Measurements from ENCODE around the gene ARHGEF3.

DNA sequence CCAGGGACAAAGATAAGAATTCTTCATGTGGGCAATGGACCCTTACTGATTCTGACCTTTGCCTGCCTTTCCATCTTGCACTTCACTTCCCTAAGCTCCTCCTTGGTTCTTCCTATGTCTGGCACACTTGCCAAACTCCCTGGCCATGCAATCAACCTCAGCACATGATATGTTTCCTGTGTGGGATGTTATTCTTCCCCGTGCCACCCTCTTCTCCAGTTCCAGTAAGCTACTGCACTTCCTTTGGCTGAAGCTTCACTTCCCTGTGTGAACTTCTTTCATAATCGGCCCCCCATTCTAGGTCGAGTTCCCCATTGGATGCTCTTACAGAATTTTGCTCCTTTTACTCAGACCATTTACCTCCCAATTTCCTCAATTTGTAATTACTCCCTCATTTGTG, 108.0 kb downstream of the ARHGEF3 start:
- TF ChIP-seq POLR2A (IDR thresholded peaks at IDR 0.05) (no peak), CTCF (IDR thresholded peaks at IDR 0.05) (no peak)

All from lower leg skin (tissue), 3 donors.